Common myeloid progenitor, CD34-positive (primary cell): Measurements from ENCODE around the gene BARHL1.
"Not testable (repeated sequence)": the region's sequence is repeated elsewhere in the genome, so short reads cannot be mapped to it uniquely, and the experiment has no call there.

ENCODE experiments used
- CTCF ChIA-PET: fragments of 350-600 bp; sonication (Branson Sonifier 250); formaldehyde crosslinking; loops from one replicate; lab custom pipeline; 2021; ENCODE audit warnings: antibody characterized with exemption; lab: Charles Lee
- POLR2A ChIA-PET: fragments of 350-600 bp; sonication (Branson Sonifier 250); formaldehyde crosslinking; loops from one replicate; lab custom pipeline; 2021; ENCODE audit warnings: antibody characterized with exemption; lab: Charles Lee
- DNase-seq, 3 donors: peaks; one replicate each; pipeline versions ENCODE4 v3.0.0 to v3.0.0-alpha.2; 2013
- H3K27ac ChIP-seq, 2 experiments: 1 replicate in 1 of 2; 2 replicates in 1 of 2; pipeline ENCODE4 v1.7.0; 2013; ENCODE audit warnings: inconsistent platforms in 2 of 2, low read length in 2 of 2, mild to moderate bottlenecking in 2 of 2, low read depth in 1 of 2, moderate library complexity in 1 of 2; ENCODE audit not compliant: severe bottlenecking in 2 of 2, insufficient read depth in 1 of 2, poor library complexity in 1 of 2
- H3K27me3 ChIP-seq, 5 experiments: replicated peaks in 2 of 5; 1 replicate in 3 of 5; 2 replicates in 2 of 5; pipeline versions ENCODE4 v1.6.1 to v1.7.0; 2013; ENCODE audit warnings: low read length in 4 of 5, mild to moderate bottlenecking in 2 of 5, moderate library complexity in 2 of 5, inconsistent platforms in 1 of 5; ENCODE audit not compliant: insufficient read depth in 5 of 5, control insufficient read depth in 4 of 5
- H3K36me3 ChIP-seq, 4 experiments: 1 replicate in 2 of 4; 2 replicates in 2 of 4; pipeline versions ENCODE4 v1.6.1 to v1.7.0; 2013; ENCODE audit warnings: low read length in 3 of 4, control low read depth in 1 of 4, mild to moderate bottlenecking in 1 of 4; ENCODE audit not compliant: control insufficient read depth in 4 of 4, insufficient read depth in 4 of 4
- H3K4me1 ChIP-seq, 4 experiments: 1 replicate in 3 of 4; 2 replicates in 1 of 4; pipeline versions ENCODE4 v1.6.1 to v1.7.1; 2013; ENCODE audit warnings: low read length in 3 of 4, mild to moderate bottlenecking in 3 of 4, control low read depth in 1 of 4, inconsistent platforms in 1 of 4, moderate library complexity in 1 of 4; ENCODE audit not compliant: control insufficient read depth in 4 of 4, insufficient read depth in 4 of 4; ENCODE audit errors: control extremely low read depth in 1 of 4
- H3K4me3 ChIP-seq, 7 experiments: 1 replicate in 4 of 7; 2 replicates in 3 of 7; pipeline versions ENCODE4 v1.5.1 to v1.7.0; 2013; ENCODE audit warnings: mild to moderate bottlenecking in 7 of 7, low read length in 6 of 7, moderate library complexity in 6 of 7, inconsistent platforms in 2 of 7, low read depth in 2 of 7, control low read depth in 1 of 7; ENCODE audit not compliant: insufficient read depth in 4 of 7, control insufficient read depth in 1 of 7; ENCODE audit errors: extremely low read depth in 1 of 7
- H3K9me3 ChIP-seq, 5 experiments: 1 replicate in 4 of 5; 2 replicates in 1 of 5; pipeline versions ENCODE4 v1.6.1 to v1.7.1; 2013; ENCODE audit warnings: low read length in 4 of 5, mild to moderate bottlenecking in 2 of 5, inconsistent platforms in 1 of 5, low read depth in 1 of 5, moderate library complexity in 1 of 5; ENCODE audit not compliant: control insufficient read depth in 4 of 5, insufficient read depth in 2 of 5; ENCODE audit errors: control extremely low read depth in 1 of 5
- WGBS: methylation state at CpG from one replicate; pipeline ENCODE4 v1.1.5; 2013; ENCODE audit not compliant: insufficient coverage; 5-methylcytosine and 5-hydroxymethylcytosine counted together

BARHL1 gene

GRCh38 chr9:132564526-132564925 is 17.9 kb upstream of the BARHL1 start:
- POLR2A ChIA-PET, result no interaction called here
- 91% methylated on average over 5 of the region's 6 CpGs for WGBS
- Histone ChIP-seq H3K36me3 (no peaks in the 10 kb centered on the region), H3K4me1 (peaks cover 0 to 3% (median 0%) of the 10 kb centered on the region in 4 experiments), H3K4me3 (no peak overlapping the region), H3K27ac (no peak overlapping the region), H3K27me3 (peaks cover 4 to 45% (median 24%) of the 10 kb centered on the region in 5 experiments), H3K9me3 (peaks cover 0 to 2% (median 0%) of the 10 kb centered on the region in 5 experiments)
- CTCF ChIA-PET, result interaction anchor here (1.1 to 1.4 kb wide), 2 partner anchors 9 to 11 kb away, joined by 3 to 4 read pairs; no protein-coding TSS in a partner anchor
- no peak for DNase-seq

- peaks cover under 1 to 33% (median 10%) of the 10 kb centered on the region in 5 experiments for H3K27me3 ChIP-seq
- H3K36me3 ChIP-seq, DNase-seq, H3K4me1 ChIP-seq, POLR2A ChIA-PET, H3K4me3 ChIP-seq, H3K27ac ChIP-seq, CTCF ChIA-PET, H3K9me3 ChIP-seq: not testable (repeated sequence)
- WGBS, result no CpG with 5 or more reads among the region's 2 CpGs
Measured at GRCh38 chr9:132568787-132569186, 13.6 kb upstream of the BARHL1 start.

GRCh38 chr9:132571806-132572600 is 10.4 kb upstream of the BARHL1 start:
- WGBS, result 84% methylated on average over 11 of the region's 15 CpGs
- DNase-seq, result no peak
- H3K36me3 ChIP-seq, result no peaks in the 10 kb centered on the region
- no peaks in the 10 kb centered on the region for H3K9me3 ChIP-seq
- H3K4me1 ChIP-seq, result no peaks in the 10 kb centered on the region
- no peak overlapping the region for H3K4me3 ChIP-seq
- ChIA-PET POLR2A (interaction anchor here (0.6 kb wide), 1 partner anchor 19 kb away, joined by 4 read pairs; no protein-coding TSS in a partner anchor), CTCF (interaction anchor here (1.2 to 5.8 kb wide), 3 partner anchors 11 to 157 kb away, joined by 3 to 24 read pairs (median 4); no protein-coding TSS in a partner anchor)
- no peak overlapping the region for H3K27ac ChIP-seq
- H3K27me3 ChIP-seq, result peaks cover 4 to 57% (median 23%) of the 10 kb centered on the region in 5 experiments

- CTCF ChIA-PET, result interaction anchor here (1.2 to 5.8 kb wide), 2 partner anchors 66 to 158 kb away, joined by 3 to 24 read pairs; no protein-coding TSS in a partner anchor
- Histone ChIP-seq H3K9me3 (no peaks in the 10 kb centered on the region), H3K27ac (no peak overlapping the region), H3K4me3 (no peak overlapping the region), H3K27me3 (peaks cover 4 to 64% (median 24%) of the 10 kb centered on the region in 5 experiments), H3K36me3 (no peaks in the 10 kb centered on the region), H3K4me1 (no peaks in the 10 kb centered on the region)
- 44% methylated on average over 6 of the region's 8 CpGs for WGBS
- no peak for DNase-seq
- POLR2A ChIA-PET, result no interaction called here
Measured at GRCh38 chr9:132572921-132573320, 9.5 kb upstream of the BARHL1 start.

GRCh38 chr9:132575005-132575609 is 7.3 kb upstream of the BARHL1 start:
- ChIA-PET CTCF (interaction anchor here (0.6 to 5.8 kb wide), 11 partner anchors 9 to 162 kb away, joined by 3 to 24 read pairs (median 7); no protein-coding TSS in a partner anchor), POLR2A (no interaction called here)

GRCh38 chr9:132575811-132576210 is 6.6 kb upstream of the BARHL1 start:
- CTCF ChIA-PET, result interaction anchor here (1.4 to 5.8 kb wide), 8 partner anchors 11 to 162 kb away, joined by 3 to 24 read pairs (median 8); no protein-coding TSS in a partner anchor
- POLR2A ChIA-PET, result no interaction called here
- DNase-seq, result no peak
- H3K27ac ChIP-seq, result no peak overlapping the region
- 91% methylated on average over 4 of the region's 5 CpGs for WGBS
- H3K27me3 ChIP-seq, result peaks cover 6 to 92% (median 25%) of the 10 kb centered on the region in 5 experiments
- H3K9me3 ChIP-seq, result no peaks in the 10 kb centered on the region
- peaks cover 0 to 2% (median 0%) of the 10 kb centered on the region in 4 experiments for H3K4me1 ChIP-seq
- no peak overlapping the region for H3K4me3 ChIP-seq
- H3K36me3 ChIP-seq, result no peaks in the 10 kb centered on the region

More at GRCh38 chr9:132575005-132575609, 7.3 kb upstream of the BARHL1 start:
- Histone ChIP-seq H3K4me1 (no peaks in the 10 kb centered on the region), H3K4me3 (no peak overlapping the region), H3K9me3 (no peaks in the 10 kb centered on the region), H3K27me3 (peaks cover 6 to 85% (median 25%) of the 10 kb centered on the region in 5 experiments), H3K27ac (no peak overlapping the region), H3K36me3 (no peaks in the 10 kb centered on the region)
- 14% methylated on average over 14 of the region's 16 CpGs for WGBS
- DNase-seq, result peak; percentile 50 to 58 (median 54)
